Measurements from ENCODE around the gene DLG4. TPM values are rescaled to one million over a fixed set of nuclear protein-coding genes. Genes with fewer than 3 reads are reported as not detected.

Gene DLG4
- total RNA-seq, 2 donors from 2014 or later = 35.1 to 68.5 TPM

DNA sequence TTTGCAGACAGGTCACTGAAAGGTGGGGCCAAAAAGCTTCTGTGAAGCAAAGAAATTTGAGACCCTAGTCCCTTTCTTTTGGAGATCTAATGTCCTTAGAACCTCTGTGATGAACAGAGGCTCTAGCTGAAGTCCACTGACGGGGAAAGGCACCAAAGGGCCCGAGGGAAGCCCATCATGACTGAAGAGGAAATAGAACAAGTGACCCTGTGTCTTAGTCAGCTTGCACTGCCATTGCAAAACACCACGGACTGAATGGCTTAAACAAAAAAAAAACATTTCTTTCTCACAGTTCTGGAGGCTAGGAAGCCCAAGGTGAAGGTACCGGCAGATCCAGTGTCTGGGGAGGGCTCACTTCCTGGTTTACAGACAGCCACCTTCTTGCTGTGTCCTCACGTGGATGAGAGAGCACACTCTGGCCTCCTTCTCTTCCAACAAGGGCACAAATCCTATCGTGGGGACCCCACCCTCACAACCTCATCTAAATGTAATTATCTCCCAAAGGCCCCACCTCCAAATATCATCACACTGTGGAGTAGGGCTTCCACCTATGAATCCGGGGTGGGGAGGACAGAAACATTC, 80.7 kb downstream of the DLG4 start:
- Mint-ChIP-seq H3K9me3 (no peaks in the 10 kb centered on the region), H3K4me1 (peaks cover 22% of the 10 kb centered on the region), H3K36me3 (ENCODE audit: low read depth) (no peaks in the 10 kb centered on the region), H3K4me3 (no peak overlapping the region), H3K27me3 (ENCODE audit: insufficient read depth) (peaks cover 12% of the 10 kb centered on the region), H3K27ac (no peak overlapping the region)
- H3K27ac ChIP-seq (ENCODE audit: low read depth, low read length) = no peak overlapping the region
- H3K36me3 ChIP-seq (ENCODE audit: control insufficient read depth, insufficient read depth, low read length) = no peaks in the 10 kb centered on the region
- no peaks in the 10 kb centered on the region for H3K4me1 ChIP-seq (ENCODE audit: control insufficient read depth, insufficient read depth, low read length)
- no peak overlapping the region for H3K4me3 ChIP-seq (ENCODE audit: low read length)
- no peaks in the 10 kb centered on the region for H3K27me3 ChIP-seq (ENCODE audit: control insufficient read depth, insufficient read depth, low read length, poor library complexity, severe bottlenecking)
- WGBS, 2 experiments (ENCODE audit: insufficient coverage in 1 of 2, insufficient read length in 1 of 2) = 76 to 93% methylated on average over 5 to 7 of the region's 7 CpGs
- H3K9ac ChIP-seq (ENCODE audit: extremely low read depth, low read length, poor library complexity, severe bottlenecking) = no peak overlapping the region
- H3K9me3 ChIP-seq (ENCODE audit: control insufficient read depth, low read length) = no peaks in the 10 kb centered on the region
- no peak for DNase-seq
- TF ChIP-seq CTCF (conservative IDR thresholded peaks at IDR 0.05) = no peak

DNA sequence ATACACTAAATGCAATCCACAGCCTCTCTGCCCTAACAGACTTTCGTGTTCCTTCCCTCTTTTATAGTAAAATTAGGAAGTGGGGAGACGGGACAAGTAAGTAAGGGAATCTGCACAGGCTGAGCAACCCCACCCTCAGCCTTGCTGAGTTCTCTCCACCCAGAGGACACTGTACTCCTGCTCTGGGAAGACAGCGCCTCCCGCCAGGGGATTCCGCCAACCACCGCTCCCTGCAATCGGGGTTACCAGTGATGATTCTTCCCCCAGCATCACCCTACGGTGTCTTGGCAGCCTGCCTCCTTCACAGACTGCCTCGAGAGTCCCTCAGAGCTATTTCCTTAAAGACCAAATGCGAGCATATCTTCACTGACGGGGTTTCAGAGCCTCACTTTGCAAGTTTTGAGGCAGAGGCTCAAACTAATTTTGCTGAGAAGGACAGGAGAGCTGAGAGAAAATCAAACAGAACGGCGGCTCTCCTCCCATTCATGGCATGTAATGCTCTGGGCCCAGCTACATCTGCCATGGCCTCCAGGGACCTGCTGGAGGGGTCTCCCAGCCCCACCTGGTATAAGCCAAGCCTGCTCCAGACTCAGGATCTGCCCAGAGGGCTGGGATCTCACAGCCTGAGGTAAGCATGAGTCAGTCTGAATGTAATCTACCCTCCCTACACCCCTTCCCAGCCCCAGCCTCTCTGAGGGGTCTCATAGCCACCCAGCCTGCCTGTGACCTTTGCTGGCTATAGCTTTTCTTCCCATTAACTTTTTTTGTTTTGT, 82.3 kb downstream of the DLG4 start:
- no peak overlapping the region for H3K9ac ChIP-seq (ENCODE audit: extremely low read depth, low read length, poor library complexity, severe bottlenecking)
- no peak for DNase-seq
- TF ChIP-seq CTCF (conservative IDR thresholded peaks at IDR 0.05) = no peak
- H3K4me3 ChIP-seq (ENCODE audit: low read length) = no peak overlapping the region
- no peaks in the 10 kb centered on the region for H3K9me3 ChIP-seq (ENCODE audit: control insufficient read depth, low read length)
- peaks cover 27% of the 10 kb centered on the region for H3K4me1 Mint-ChIP-seq
- no peak overlapping the region for H3K27ac Mint-ChIP-seq
- H3K36me3 Mint-ChIP-seq (ENCODE audit: low read depth) = no peaks in the 10 kb centered on the region
- 83 to 92% methylated on average over 9 to 13 of the region's 13 CpGs for WGBS, 2 experiments (ENCODE audit: insufficient coverage in 1 of 2, insufficient read length in 1 of 2)
- no peak overlapping the region for H3K4me3 Mint-ChIP-seq
- H3K4me1 ChIP-seq (ENCODE audit: control insufficient read depth, insufficient read depth, low read length) = no peaks in the 10 kb centered on the region
- peaks cover 13% of the 10 kb centered on the region for H3K27me3 Mint-ChIP-seq (ENCODE audit: insufficient read depth)
- H3K9me3 Mint-ChIP-seq = no peaks in the 10 kb centered on the region
- no peaks in the 10 kb centered on the region for H3K36me3 ChIP-seq (ENCODE audit: control insufficient read depth, insufficient read depth, low read length)
- H3K27me3 ChIP-seq (ENCODE audit: control insufficient read depth, insufficient read depth, low read length, poor library complexity, severe bottlenecking) = no peaks in the 10 kb centered on the region
- no peak overlapping the region for H3K27ac ChIP-seq (ENCODE audit: low read depth, low read length)

Small RNA genes lying within 50 kb of the gene (microRNA-seq; reads per million reads assigned to microRNA genes)
- 118 reads per million, percentile 75 among the genes with 10 or more reads in this experiment for gene MIR324 (ENCODE audit: borderline microRNAs expressed)

Other genes starting within 250 kb of the DLG4 start
- under 1 TPM; 0.46 to 0.92 TPM for gene ALOX12, start 223.8 kb downstream of the DLG4 start, total RNA-seq
- gene RNASEK, start 207.2 kb downstream of the DLG4 start, total RNA-seq = 100 to 1,000 TPM; 233 to 277 TPM
- gene BCL6B, start 196.8 kb downstream of the DLG4 start, total RNA-seq = 1 to 10 TPM; 2.9 to 7.0 TPM
- 10 to 100 TPM; 18.8 to 19.9 TPM for gene SLC16A13, start 183.8 kb downstream of the DLG4 start, total RNA-seq
- under 1 TPM; 0.24 to 0.44 TPM for gene SLC16A11, start 175.7 kb downstream of the DLG4 start, total RNA-seq
- gene CLEC10A, start 139.6 kb downstream of the DLG4 start, total RNA-seq = not detected
- gene ASGR2, start 105.0 kb downstream of the DLG4 start, total RNA-seq = under 1 TPM in 1 of 2 donors, not detected in 1; 0.44 TPM
- gene ASGR1, start 40.5 kb downstream of the DLG4 start, total RNA-seq = 10 to 100 TPM in 1 of 2 donors, 1 to 10 TPM in 1; 6.8 to 14.2 TPM
- gene ACADVL, start 102 bp upstream of the DLG4 start, total RNA-seq = 100 to 1,000 TPM; 337 to 459 TPM
- gene DVL2, start 14.7 kb upstream of the DLG4 start, total RNA-seq = 100 to 1,000 TPM in 1 of 2 donors, 10 to 100 TPM in 1; 98.2 to 116 TPM
- 10 to 100 TPM; 67.3 to 71.6 TPM for gene PHF23, start 19.6 kb upstream of the DLG4 start, total RNA-seq
- 100 to 1,000 TPM; 264 to 317 TPM for gene GABARAP, start 22.6 kb upstream of the DLG4 start, total RNA-seq
- 100 to 1,000 TPM; 123 to 125 TPM for gene CTDNEP1, start 31.9 kb upstream of the DLG4 start, total RNA-seq
- gene ELP5, start 32.4 kb upstream of the DLG4 start, total RNA-seq = 10 to 100 TPM; 45.3 to 68.0 TPM
- gene CLDN7, start 42.6 kb upstream of the DLG4 start, total RNA-seq = 100 to 1,000 TPM; 142 to 149 TPM
- gene SLC2A4, start 61.9 kb upstream of the DLG4 start, total RNA-seq = 1 to 10 TPM; 2.2 to 5.4 TPM
- gene YBX2, start 74.8 kb upstream of the DLG4 start, total RNA-seq = 10 to 100 TPM in 1 of 2 donors, 1 to 10 TPM in 1; 6.6 to 15.9 TPM
- gene EIF5A, start 87.8 kb upstream of the DLG4 start, total RNA-seq = 100 to 1,000 TPM; 488 to 556 TPM
- 10 to 100 TPM; 43.6 to 47.2 TPM for gene GPS2, start 95.5 kb upstream of the DLG4 start, total RNA-seq
- 10 to 100 TPM; 51.3 to 52.7 TPM for gene NEURL4, start 109.5 kb upstream of the DLG4 start, total RNA-seq
- gene ACAP1, start 116.7 kb upstream of the DLG4 start, total RNA-seq = 1 to 10 TPM; 4.5 to 8.4 TPM
- 1 to 10 TPM; 7.1 to 8.4 TPM for gene KCTD11, start 132.3 kb upstream of the DLG4 start, total RNA-seq
- not detected for gene TMEM95, start 135.3 kb upstream of the DLG4 start, total RNA-seq
- 10 to 100 TPM; 11.0 to 11.7 TPM for gene TNK1, start 161.3 kb upstream of the DLG4 start, total RNA-seq
- gene PLSCR3, start 174.7 kb upstream of the DLG4 start, total RNA-seq = 10 to 100 TPM; 21.0 to 26.2 TPM
- gene TMEM256, start 184.3 kb upstream of the DLG4 start, total RNA-seq = 100 to 1,000 TPM; 133 to 175 TPM
- gene NLGN2, start 188.0 kb upstream of the DLG4 start, total RNA-seq = 100 to 1,000 TPM in 1 of 2 donors, 10 to 100 TPM in 1; 78.5 to 121 TPM
- gene SPEM1, start 200.5 kb upstream of the DLG4 start, total RNA-seq = under 1 TPM; 0.46 to 0.49 TPM
- not detected for gene SPEM2, start 205.8 kb upstream of the DLG4 start, total RNA-seq
- gene SPEM3, start 209.0 kb upstream of the DLG4 start, total RNA-seq = not detected
- gene TMEM102, start 215.6 kb upstream of the DLG4 start, total RNA-seq = 1 to 10 TPM; 6.5 to 8.6 TPM
- 1 to 10 TPM; 4.0 to 8.8 TPM for gene FGF11, start 219.7 kb upstream of the DLG4 start, total RNA-seq
- 10 to 100 TPM in 1 of 2 donors, 1 to 10 TPM in 1; 8.7 to 11.6 TPM for gene CHRNB1, start 225.2 kb upstream of the DLG4 start, total RNA-seq

Measured in endodermal cell (in vitro differentiated cells).